Activated naive CD8-positive, alpha-beta T cell treated with anti-CD3 and anti-CD28 coated beads, Interleukin-2, amount 10 ng/mL, durations not matched to agents 7 days and 5 days (primary cell): Measurements from ENCODE around the gene CNN2. TPM values are rescaled to one million over a fixed set of nuclear protein-coding genes. Genes with fewer than 3 reads are reported as not detected.

Experiments
- ATAC-seq: fragments of 150-1000 bp; cut with Tn5 transposase; one replicate; pipeline ENCODE4 v1.10.0; 2021; ENCODE audit warnings: low read depth, moderate library complexity
- POLR2A ChIA-PET: fragments of 350-600 bp; sonication (Branson Sonifier 250); formaldehyde crosslinking; loops from one replicate; lab custom pipeline; 2021; ENCODE audit warnings: antibody characterized with exemption; lab: Charles Lee
- DNase-seq: peaks from one replicate; pipeline ENCODE4 v3.0.0; 2021
- H3K27ac Mint-ChIP-seq: one replicate; pipeline ENCODE4 v1.8.0; 2022; ENCODE audit warnings: mild to moderate bottlenecking, mixed read lengths
- H3K27me3 Mint-ChIP-seq: one replicate; pipeline ENCODE4 v1.8.0; 2022; ENCODE audit warnings: mild to moderate bottlenecking, moderate library complexity, mixed read lengths
- H3K36me3 Mint-ChIP-seq: one replicate; pipeline ENCODE4 v1.8.0; 2021; ENCODE audit warnings: mild to moderate bottlenecking, mixed read lengths
- H3K4me1 Mint-ChIP-seq: one replicate; pipeline ENCODE4 v1.8.0; 2021; ENCODE audit warnings: mixed read lengths
- H3K4me3 Mint-ChIP-seq: one replicate; pipeline ENCODE4 v1.8.0; 2022; ENCODE audit warnings: mild to moderate bottlenecking, moderate library complexity, mixed read lengths
- H3K9me3 Mint-ChIP-seq: one replicate; pipeline ENCODE4 v1.8.0; 2021; ENCODE audit warnings: mixed read lengths
- total RNA-seq, 2 experiments: library from RNA; stranded (reverse); gene quantifications; one replicate each; pipeline ENCODE4 v1.2.3, GENCODE V29; 2021

Gene CNN2
- total RNA-seq, 2 experiments from 2014 or later: 340 to 353 TPM

GRCh38 chr19:1000591-1001537 lies 25.5 kb upstream of the CNN2 start:
- H3K9me3 Mint-ChIP-seq: no peaks in the 10 kb centered on the region
- POLR2A ChIA-PET: interaction anchor here (0.6 to 0.8 kb wide), 5 partner anchors 22 to 416 kb away, joined by 3 to 5 read pairs (median 3); no protein-coding TSS in a partner anchor
- no peak for ATAC-seq
- DNase-seq: no peak
- H3K36me3 Mint-ChIP-seq: no peaks in the 10 kb centered on the region
- H3K27ac Mint-ChIP-seq: no peak overlapping the region
- peak overlapping the region; percentile 25 for H3K4me3 Mint-ChIP-seq
- peaks cover 47% of the 10 kb centered on the region for H3K27me3 Mint-ChIP-seq
- peaks cover 8% of the 10 kb centered on the region for H3K4me1 Mint-ChIP-seq

DNA sequence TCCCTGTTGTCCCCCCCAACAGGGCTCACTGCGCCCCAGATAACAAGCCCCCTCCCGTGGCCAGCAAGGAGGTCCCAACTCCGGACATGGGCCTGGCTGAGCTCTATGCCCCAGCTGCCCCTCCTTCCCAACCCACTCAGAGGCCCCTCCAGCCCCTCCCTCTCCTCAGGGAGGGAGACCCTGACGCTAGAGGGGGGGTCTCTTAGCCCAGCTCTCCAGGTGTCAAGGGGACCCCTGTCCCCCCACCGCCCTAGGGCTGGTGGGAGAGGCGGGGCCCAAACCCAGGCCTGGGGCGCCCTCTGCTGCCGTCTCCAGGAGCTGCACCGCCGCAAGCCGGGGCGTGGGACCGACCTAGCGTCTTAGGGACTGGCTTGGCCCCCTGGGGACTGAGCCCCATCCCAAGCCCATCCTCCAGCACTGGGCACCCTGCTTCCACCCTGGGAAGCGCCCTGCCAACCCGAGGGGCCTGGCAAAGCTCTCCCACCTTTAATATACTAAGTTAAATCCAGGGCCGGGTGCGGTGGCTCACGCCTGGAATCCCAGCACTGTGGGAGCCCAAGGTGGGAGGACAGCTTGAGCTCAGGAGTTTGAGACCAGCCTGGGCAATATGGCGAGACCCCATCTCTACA lies 24.8 kb upstream of the CNN2 start:
- no peaks in the 10 kb centered on the region for H3K36me3 Mint-ChIP-seq
- no peaks in the 10 kb centered on the region for H3K9me3 Mint-ChIP-seq
- no peak overlapping the region for H3K4me3 Mint-ChIP-seq
- no peak overlapping the region for H3K27ac Mint-ChIP-seq
- peaks cover 42% of the 10 kb centered on the region for H3K27me3 Mint-ChIP-seq
- POLR2A ChIA-PET: interaction anchor here (0.6 to 0.8 kb wide), 3 partner anchors 81 to 200 kb away, joined by 3 to 5 read pairs (median 3); no protein-coding TSS in a partner anchor
- ATAC-seq: peak; percentile 55
- H3K4me1 Mint-ChIP-seq: peaks cover 4% of the 10 kb centered on the region
- DNase-seq: peak; percentile 85

- H3K4me1 Mint-ChIP-seq: peaks cover 4% of the 10 kb centered on the region
- H3K4me3 Mint-ChIP-seq: no peak overlapping the region
- peaks cover 34% of the 10 kb centered on the region for H3K27me3 Mint-ChIP-seq
- DNase-seq: no peak
- POLR2A ChIA-PET: interaction anchor here (0.9 kb wide), 1 partner anchor 36 kb away, joined by 5 read pairs; no protein-coding TSS in a partner anchor
- no peak overlapping the region for H3K27ac Mint-ChIP-seq
- no peaks in the 10 kb centered on the region for H3K36me3 Mint-ChIP-seq
- H3K9me3 Mint-ChIP-seq: no peaks in the 10 kb centered on the region
- ATAC-seq: no peak
These were observed 23.8 kb upstream of the CNN2 start for GRCh38 chr19:1002600-1002999.

- Mint-ChIP-seq H3K4me3 (no peak overlapping the region), H3K27me3 (peaks cover 27% of the 10 kb centered on the region), H3K36me3 (no peaks in the 10 kb centered on the region), H3K4me1 (peaks cover 4% of the 10 kb centered on the region), H3K27ac (no peak overlapping the region), H3K9me3 (no peaks in the 10 kb centered on the region)
- POLR2A ChIA-PET: interaction anchor here (0.9 kb wide), 1 partner anchor 36 kb away, joined by 5 read pairs; no protein-coding TSS in a partner anchor
- DNase-seq: no peak
- no peak for ATAC-seq
These were observed 23.1 kb upstream of the CNN2 start for GRCh38 chr19:1003283-1003682.

GRCh38 chr19:1004204-1004802 lies 22.1 kb upstream of the CNN2 start:
- Mint-ChIP-seq H3K4me3 (no peak overlapping the region), H3K27ac (no peak overlapping the region), H3K9me3 (no peaks in the 10 kb centered on the region), H3K36me3 (no peaks in the 10 kb centered on the region), H3K27me3 (peaks cover 18% of the 10 kb centered on the region), H3K4me1 (peaks cover 4% of the 10 kb centered on the region)
- DNase-seq (no peak), ATAC-seq (no peak)
- POLR2A ChIA-PET: interaction anchor here (0.6 to 1.6 kb wide), 2 partner anchors 20 to 190 kb away, joined by 3 to 4 read pairs; partner anchors contain the start of gene WDR18

DNA sequence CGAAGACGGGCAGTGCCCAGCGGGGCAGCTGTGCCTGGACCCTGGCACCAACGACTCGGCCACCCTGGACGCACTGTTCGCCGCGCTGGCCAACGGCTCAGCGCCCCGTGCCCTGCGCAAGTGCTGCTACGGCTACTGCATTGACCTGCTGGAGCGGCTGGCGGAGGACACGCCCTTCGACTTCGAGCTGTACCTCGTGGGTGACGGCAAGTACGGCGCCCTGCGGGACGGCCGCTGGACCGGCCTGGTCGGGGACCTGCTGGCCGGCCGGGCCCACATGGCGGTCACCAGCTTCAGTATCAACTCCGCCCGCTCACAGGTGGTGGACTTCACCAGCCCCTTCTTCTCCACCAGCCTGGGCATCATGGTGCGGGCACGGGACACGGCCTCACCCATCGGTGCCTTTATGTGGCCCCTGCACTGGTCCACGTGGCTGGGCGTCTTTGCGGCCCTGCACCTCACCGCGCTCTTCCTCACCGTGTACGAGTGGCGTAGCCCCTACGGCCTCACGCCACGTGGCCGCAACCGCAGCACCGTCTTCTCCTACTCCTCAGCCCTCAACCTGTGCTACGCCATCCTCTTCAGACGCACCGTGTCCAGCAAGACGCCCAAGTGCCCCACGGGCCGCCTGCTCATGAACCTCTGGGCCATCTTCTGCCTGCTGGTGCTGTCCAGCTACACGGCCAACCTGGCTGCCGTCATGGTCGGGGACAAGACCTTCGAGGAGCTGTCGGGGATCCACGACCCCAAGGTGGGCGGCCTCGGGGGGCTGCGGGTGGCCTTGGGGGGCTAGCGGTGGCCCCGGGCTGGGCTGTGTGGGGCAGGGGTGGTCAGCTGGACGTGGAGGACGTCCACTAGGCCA lies 21.4 kb upstream of the CNN2 start:
- H3K9me3 Mint-ChIP-seq: no peaks in the 10 kb centered on the region
- POLR2A ChIA-PET: interaction anchor here (1.6 kb wide), 1 partner anchor 21 kb away, joined by 3 read pairs; the partner anchor contains the start of gene WDR18
- H3K4me3 Mint-ChIP-seq: no peak overlapping the region
- no peak for DNase-seq
- H3K4me1 Mint-ChIP-seq: peaks cover 4% of the 10 kb centered on the region
- H3K27ac Mint-ChIP-seq: no peak overlapping the region
- ATAC-seq: no peak
- H3K36me3 Mint-ChIP-seq: peaks cover 1% of the 10 kb centered on the region
- peaks cover 11% of the 10 kb centered on the region for H3K27me3 Mint-ChIP-seq

- POLR2A ChIA-PET: no interaction called here
- Mint-ChIP-seq H3K27ac (no peak overlapping the region), H3K9me3 (no peaks in the 10 kb centered on the region), H3K36me3 (peaks cover 3% of the 10 kb centered on the region), H3K27me3 (peaks cover 4% of the 10 kb centered on the region), H3K4me1 (peaks cover 2% of the 10 kb centered on the region), H3K4me3 (no peak overlapping the region)
- DNase-seq (no peak), ATAC-seq (no peak)
These were observed 19.6 kb upstream of the CNN2 start for GRCh38 chr19:1006711-1007398.

DNA sequence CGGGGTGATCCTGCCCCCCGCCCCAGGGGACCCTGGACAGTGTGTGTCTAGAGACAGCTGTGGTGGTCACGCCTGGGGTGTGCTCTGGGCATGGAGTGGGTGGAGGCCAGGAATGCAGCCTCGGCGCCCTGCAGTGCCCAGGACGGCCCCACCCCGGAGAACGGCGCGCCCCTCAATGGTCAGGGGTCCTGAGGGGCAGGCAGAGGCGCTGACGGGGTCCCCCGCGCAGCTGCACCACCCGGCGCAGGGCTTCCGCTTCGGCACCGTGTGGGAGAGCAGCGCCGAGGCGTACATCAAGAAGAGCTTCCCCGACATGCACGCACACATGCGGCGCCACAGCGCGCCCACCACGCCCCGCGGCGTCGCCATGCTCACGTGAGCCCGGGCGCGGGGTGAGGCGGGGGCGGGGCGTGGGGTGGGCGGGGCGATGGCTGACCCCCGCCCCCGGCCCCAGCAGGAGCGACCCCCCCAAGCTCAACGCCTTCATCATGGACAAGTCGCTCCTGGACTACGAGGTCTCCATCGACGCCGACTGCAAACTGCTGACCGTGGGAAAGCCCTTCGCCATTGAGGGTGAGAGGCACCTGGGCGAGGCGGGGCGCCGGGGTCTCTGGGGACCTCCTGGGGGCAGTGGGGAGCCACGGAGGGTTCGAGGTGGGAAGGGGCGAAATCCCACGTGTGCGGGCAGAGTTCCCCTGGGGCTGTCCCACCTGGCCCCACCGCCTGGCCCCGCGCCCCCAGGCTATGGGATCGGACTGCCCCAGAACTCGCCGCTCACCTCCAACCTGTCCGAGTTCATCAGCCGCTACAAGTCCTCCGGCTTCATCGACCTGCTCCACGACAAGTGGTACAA lies 18.8 kb upstream of the CNN2 start:
- Mint-ChIP-seq H3K4me3 (no peak overlapping the region), H3K27ac (no peak overlapping the region), H3K36me3 (peaks cover 3% of the 10 kb centered on the region), H3K9me3 (no peaks in the 10 kb centered on the region), H3K4me1 (peaks cover 2% of the 10 kb centered on the region), H3K27me3 (peaks cover 1% of the 10 kb centered on the region)
- no peak for DNase-seq
- POLR2A ChIA-PET: no interaction called here
- no peak for ATAC-seq

DNA sequence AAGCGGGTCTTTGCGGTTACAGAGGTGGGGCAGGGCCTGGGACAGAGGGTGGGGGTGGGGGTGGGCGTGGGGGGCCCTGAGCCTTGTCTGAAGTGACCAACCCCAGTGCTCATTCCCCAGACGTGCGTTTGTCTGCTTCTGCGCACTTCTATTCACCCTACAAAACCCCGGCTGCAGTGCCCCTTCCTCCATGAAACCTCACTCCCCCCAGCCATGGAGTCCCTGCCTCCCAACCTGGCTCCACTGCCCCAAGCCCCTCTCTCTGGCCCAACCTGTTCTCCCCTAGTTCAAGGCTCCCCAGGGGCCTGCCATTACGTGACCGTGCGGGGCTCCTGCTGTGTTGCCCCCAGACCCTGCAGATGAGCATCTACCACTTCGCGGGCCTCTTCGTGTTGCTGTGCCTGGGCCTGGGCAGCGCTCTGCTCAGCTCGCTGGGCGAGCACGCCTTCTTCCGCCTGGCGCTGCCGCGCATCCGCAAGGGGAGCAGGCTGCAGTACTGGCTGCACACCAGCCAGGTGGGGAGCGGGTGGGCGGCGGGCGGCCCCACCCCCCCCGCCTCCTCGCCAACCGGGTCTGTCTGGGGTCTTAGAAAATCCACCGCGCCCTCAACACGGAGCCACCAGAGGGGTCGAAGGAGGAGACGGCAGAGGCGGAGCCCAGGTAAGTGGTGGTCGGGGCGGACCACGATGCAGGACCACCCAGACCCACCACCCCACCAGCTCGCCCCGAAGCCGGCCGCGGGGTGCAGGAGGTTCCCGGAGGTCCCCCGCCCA lies 18.0 kb upstream of the CNN2 start:
- peak overlapping the region; percentile 42 for H3K27ac Mint-ChIP-seq
- POLR2A ChIA-PET: no interaction called here

DNA sequence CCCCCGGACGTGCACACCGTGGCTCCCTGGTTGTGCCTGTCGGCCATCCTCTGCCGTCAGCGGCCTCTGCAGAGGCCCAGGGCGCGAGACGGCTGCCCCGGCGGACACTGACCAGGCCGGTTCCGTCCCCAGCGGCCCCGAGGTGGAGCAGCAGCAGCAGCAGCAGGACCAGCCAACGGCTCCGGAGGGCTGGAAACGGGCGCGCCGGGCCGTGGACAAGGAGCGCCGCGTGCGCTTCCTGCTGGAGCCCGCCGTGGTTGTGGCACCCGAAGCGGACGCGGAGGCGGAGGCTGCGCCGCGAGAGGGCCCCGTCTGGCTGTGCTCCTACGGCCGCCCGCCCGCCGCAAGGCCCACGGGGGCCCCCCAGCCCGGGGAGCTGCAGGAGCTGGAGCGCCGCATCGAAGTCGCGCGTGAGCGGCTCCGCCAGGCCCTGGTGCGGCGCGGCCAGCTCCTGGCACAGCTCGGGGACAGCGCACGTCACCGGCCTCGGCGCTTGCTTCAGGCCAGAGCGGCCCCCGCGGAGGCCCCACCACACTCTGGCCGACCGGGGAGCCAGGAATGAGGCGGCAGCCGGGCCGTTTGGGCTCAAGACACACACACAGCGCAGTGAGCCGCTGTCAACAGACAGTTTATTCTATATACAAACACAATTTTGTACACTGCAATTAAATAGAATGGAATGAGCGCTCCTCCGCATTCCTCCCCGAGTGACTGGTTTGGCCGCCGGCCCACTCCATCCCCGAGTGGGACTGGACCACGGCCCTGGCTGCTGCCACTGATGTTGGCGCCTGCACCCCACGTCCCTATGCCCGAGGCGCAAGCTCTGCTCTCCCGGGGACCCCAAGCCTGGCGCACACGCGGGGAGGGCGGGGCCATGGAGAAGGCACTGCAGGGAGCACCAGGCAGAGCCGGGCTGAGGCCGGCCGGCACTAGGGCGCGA lies 17.1 kb upstream of the CNN2 start:
- H3K4me3 Mint-ChIP-seq: no peak overlapping the region
- H3K27ac Mint-ChIP-seq: no peak overlapping the region
- no peak for ATAC-seq
- POLR2A ChIA-PET: no interaction called here
- DNase-seq: no peak
- peaks cover 3% of the 10 kb centered on the region for H3K36me3 Mint-ChIP-seq
- H3K9me3 Mint-ChIP-seq: no peaks in the 10 kb centered on the region
- peaks cover 2% of the 10 kb centered on the region for H3K4me1 Mint-ChIP-seq
- no peaks in the 10 kb centered on the region for H3K27me3 Mint-ChIP-seq

More for the DNA sequence above, 18.0 kb upstream of the CNN2 start:
- Mint-ChIP-seq H3K27me3 (no peaks in the 10 kb centered on the region), H3K4me3 (no peak overlapping the region), H3K36me3 (peaks cover 3% of the 10 kb centered on the region), H3K4me1 (peaks cover 2% of the 10 kb centered on the region), H3K9me3 (no peaks in the 10 kb centered on the region)
- peak; percentile 4 for ATAC-seq
- DNase-seq: no peak
